Measurements from ENCODE around the gene TFF2. TPM values are rescaled to one million over a fixed set of nuclear protein-coding genes. Genes with fewer than 3 reads are reported as not detected.
A peak's percentile ranks its signal among the peaks of the same experiment; 100 is the strongest.

Gene TFF2
- total RNA-seq, 2 experiments from 2014 or later: not detected

DNA sequence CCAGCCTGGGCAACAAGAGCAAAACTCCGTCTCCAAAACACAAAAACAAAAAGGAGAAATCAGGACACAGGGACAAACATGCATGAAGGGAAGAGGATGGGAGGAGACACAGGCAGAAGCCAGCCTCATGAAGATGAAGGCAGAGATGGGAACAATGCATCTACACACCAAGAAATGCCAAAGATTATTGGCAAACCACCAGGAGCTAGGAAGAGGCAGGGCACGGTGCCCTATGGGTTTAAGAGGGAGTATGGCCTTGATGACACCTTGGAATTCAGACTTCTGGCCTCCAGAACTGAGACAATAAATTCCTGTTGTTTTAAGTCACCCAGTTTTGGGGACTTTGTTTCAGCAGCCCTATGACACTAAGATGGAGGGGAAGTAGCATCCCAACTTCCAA is 39.9 kb upstream of the TFF2 start:
- Mint-ChIP-seq H3K27ac (no peak overlapping the region), H3K4me3 (no peak overlapping the region), H3K4me1 (ENCODE audit: low read depth) (peaks cover 48% of the 10 kb centered on the region), H3K36me3 (peaks cover 59% of the 10 kb centered on the region), H3K27me3 (no peaks in the 10 kb centered on the region), H3K9me3 (no peaks in the 10 kb centered on the region)
- CTCF ChIA-PET: interaction anchor here (4.0 kb wide), 1 partner anchor 10 kb away, joined by 33 read pairs; no protein-coding TSS in a partner anchor
- DNase-seq: no peak
- intact Hi-C loops (cut with micrococcal nuclease): no loop called here
- POLR2A ChIA-PET: interaction anchor here (0.6 kb wide), 1 partner anchor 16 kb away, joined by 3 read pairs; no protein-coding TSS in a partner anchor

DNA sequence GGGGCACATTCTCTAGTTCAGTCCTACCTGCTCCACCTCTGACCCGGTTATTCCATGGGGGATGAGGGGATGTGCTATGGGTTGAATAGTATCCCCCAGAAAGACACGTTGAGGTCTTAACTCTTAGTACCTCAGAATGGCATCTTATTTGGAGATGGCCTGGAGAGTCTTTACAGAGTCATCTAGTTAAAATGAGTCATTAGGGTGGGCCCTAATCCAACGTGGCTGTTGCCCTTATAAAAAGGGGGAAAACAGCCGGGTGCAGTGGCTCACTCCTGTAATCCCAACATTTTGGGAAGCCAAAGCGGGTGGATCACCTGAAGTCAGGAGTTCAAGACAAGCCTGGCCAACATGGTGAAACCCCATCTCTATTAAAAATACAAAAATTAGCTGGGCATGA is 39.4 kb upstream of the TFF2 start:
- Mint-ChIP-seq H3K27me3 (no peaks in the 10 kb centered on the region), H3K9me3 (no peaks in the 10 kb centered on the region), H3K36me3 (peaks cover 61% of the 10 kb centered on the region), H3K4me3 (no peak overlapping the region), H3K27ac (no peak overlapping the region), H3K4me1 (ENCODE audit: low read depth) (peaks cover 48% of the 10 kb centered on the region)
- no peak for DNase-seq
- intact Hi-C loops (cut with micrococcal nuclease): no loop called here
- ChIA-PET POLR2A (interaction anchor here (0.6 kb wide), 1 partner anchor 16 kb away, joined by 3 read pairs; no protein-coding TSS in a partner anchor), CTCF (interaction anchor here (4.0 kb wide), 1 partner anchor 9 kb away, joined by 33 read pairs; no protein-coding TSS in a partner anchor)

DNA sequence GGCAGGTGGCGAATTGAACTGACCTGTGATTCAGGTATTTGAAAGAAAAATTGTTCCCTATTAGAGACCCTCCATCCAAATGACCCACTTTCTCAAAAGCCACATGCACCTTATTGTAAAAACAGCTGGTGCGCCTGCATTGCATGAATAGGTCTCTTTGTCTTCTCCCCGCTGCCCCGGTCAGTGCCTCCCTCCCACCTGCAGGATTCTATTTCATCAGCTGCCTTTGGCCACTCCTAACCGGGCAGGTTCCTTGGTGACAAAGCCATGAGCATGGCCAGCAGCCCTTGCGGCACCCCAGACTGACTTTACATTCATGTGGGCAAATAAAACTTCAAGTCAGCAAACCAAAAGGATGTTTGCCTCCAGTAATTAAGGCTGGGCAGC is 38.6 kb upstream of the TFF2 start:
- Mint-ChIP-seq H3K36me3 (peaks cover 59% of the 10 kb centered on the region), H3K9me3 (no peaks in the 10 kb centered on the region), H3K27ac (no peak overlapping the region), H3K27me3 (no peaks in the 10 kb centered on the region), H3K4me3 (peak overlapping the region; percentile 34), H3K4me1 (ENCODE audit: low read depth) (peaks cover 46% of the 10 kb centered on the region)
- ChIA-PET CTCF (interaction anchor here (0.6 to 1.0 kb wide), 2 partner anchors 15 to 61 kb away, joined by 3 read pairs; partner anchors contain the start of gene UBASH3A), POLR2A (no interaction called here)
- no peak for DNase-seq
- intact Hi-C loops (cut with micrococcal nuclease): loop anchor here (10.0 kb wide), 1 partner anchor 85 kb away; no protein-coding TSS in a partner anchor

DNA sequence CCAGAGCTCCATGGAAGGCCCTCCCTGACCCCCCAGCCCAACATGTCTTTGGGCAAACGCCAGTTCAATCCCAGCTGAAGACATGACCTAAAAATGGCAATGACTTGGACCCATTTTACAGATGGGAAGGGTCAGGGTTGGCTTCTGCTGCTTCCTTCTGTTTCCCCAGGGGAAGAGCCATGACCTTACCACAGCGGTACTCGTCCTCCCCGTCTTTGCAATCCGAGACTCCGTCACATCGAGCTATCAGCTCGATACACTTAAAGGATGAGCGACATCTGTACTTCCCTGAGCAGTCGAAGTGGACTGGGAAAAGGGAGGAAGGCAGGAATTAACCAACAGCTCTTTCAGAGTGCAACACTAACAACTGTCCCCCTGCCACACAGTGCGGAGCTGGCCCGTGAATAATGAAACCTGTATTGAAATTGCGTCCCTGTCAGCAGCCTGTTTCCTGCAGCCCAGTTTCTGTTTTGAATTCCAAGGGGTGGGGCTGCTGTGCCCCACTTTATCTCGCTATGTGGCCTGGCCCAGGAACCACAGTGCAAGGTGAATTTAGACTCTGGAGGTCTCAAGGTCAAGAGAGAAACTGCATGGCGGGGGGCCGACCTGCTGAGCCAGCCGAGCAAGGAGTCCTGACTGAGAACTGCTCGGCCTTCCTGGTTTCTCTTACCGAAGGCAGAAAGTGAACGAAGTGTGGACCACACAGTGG is 38.1 kb upstream of the TFF2 start:
- Mint-ChIP-seq H3K4me3 (no peak overlapping the region), H3K27me3 (no peaks in the 10 kb centered on the region), H3K4me1 (ENCODE audit: low read depth) (peaks cover 45% of the 10 kb centered on the region), H3K9me3 (no peaks in the 10 kb centered on the region), H3K36me3 (peaks cover 64% of the 10 kb centered on the region), H3K27ac (no peak overlapping the region)
- POLR2A ChIA-PET: interaction anchor here (0.7 kb wide), 1 partner anchor 13 kb away, joined by 3 read pairs; no protein-coding TSS in a partner anchor
- intact Hi-C loops (cut with micrococcal nuclease): loop anchor here (10.0 kb wide), 1 partner anchor 84 kb away; no protein-coding TSS in a partner anchor
- CTCF ChIA-PET: interaction anchor here (0.6 to 1.0 kb wide), 2 partner anchors 15 to 61 kb away, joined by 3 read pairs; partner anchors contain the start of gene UBASH3A
- DNase-seq: peak; percentile 31

DNA sequence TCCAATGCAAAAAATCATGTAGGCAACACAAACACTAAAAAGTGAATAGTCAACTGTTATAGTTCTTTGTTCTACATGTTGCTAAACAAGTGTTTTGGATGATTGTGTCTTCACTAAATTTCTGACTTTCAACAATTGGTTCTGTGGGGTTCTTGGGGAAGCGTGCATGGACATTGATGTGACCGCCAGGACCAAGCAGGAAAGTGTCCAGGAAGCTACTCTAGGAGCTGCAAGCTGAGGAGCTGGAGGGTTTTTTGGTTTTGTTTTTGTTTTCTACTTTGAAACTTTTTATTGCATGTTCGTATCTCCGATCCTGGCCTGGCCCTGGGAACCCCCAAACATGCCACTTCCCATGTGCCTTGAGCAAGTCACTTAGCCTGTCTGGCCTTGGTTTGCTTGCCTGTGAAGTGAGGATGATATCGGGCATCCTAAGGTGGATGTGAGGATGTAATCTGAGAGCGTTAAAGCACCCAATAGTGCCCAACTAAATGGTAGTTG is 37.1 kb upstream of the TFF2 start:
- intact Hi-C loops (cut with micrococcal nuclease): loop anchor here (10.0 kb wide), 1 partner anchor 83 kb away; no protein-coding TSS in a partner anchor
- H3K27ac Mint-ChIP-seq: no peak overlapping the region
- ChIA-PET CTCF (interaction anchor here (1.3 kb wide), 1 partner anchor 62 kb away, joined by 4 read pairs; no protein-coding TSS in a partner anchor), POLR2A (interaction anchor here (0.7 kb wide), 1 partner anchor 14 kb away, joined by 3 read pairs; no protein-coding TSS in a partner anchor)
- peaks cover 38% of the 10 kb centered on the region for H3K4me1 Mint-ChIP-seq (ENCODE audit: low read depth)
- H3K27me3 Mint-ChIP-seq: no peaks in the 10 kb centered on the region
- no peak overlapping the region for H3K4me3 Mint-ChIP-seq
- DNase-seq: no peak
- H3K9me3 Mint-ChIP-seq: no peaks in the 10 kb centered on the region
- peaks cover 66% of the 10 kb centered on the region for H3K36me3 Mint-ChIP-seq

DNA sequence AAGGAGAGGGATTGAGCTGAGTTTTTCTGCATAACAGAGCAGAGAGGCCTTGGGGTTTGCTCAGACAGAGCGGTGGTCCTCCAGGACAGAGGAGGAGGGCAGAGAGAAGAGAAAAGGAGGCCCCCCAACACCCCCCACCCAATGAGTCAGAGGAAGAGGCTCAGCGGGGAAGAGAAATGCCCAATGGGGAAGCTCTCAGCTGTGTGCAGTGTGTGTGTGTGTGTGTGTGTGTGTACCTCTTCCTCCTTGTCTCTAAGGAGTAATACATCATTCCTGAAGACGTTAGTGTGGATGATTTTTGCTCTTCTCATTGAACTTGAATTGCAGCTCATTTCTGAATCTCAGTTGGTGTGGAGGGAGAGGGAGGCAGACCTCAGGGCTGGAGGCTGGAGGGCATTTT is 36.4 kb upstream of the TFF2 start:
- DNase-seq: no peak
- Mint-ChIP-seq H3K27me3 (no peaks in the 10 kb centered on the region), H3K9me3 (peaks cover 6% of the 10 kb centered on the region), H3K27ac (no peak overlapping the region), H3K4me1 (ENCODE audit: low read depth) (peaks cover 31% of the 10 kb centered on the region), H3K36me3 (peaks cover 68% of the 10 kb centered on the region), H3K4me3 (no peak overlapping the region)
- ChIA-PET POLR2A (no interaction called here), CTCF (interaction anchor here (1.3 kb wide), 1 partner anchor 63 kb away, joined by 4 read pairs; no protein-coding TSS in a partner anchor)
- intact Hi-C loops (cut with micrococcal nuclease): loop anchor here (10.0 kb wide), 1 partner anchor 82 kb away; no protein-coding TSS in a partner anchor

DNA sequence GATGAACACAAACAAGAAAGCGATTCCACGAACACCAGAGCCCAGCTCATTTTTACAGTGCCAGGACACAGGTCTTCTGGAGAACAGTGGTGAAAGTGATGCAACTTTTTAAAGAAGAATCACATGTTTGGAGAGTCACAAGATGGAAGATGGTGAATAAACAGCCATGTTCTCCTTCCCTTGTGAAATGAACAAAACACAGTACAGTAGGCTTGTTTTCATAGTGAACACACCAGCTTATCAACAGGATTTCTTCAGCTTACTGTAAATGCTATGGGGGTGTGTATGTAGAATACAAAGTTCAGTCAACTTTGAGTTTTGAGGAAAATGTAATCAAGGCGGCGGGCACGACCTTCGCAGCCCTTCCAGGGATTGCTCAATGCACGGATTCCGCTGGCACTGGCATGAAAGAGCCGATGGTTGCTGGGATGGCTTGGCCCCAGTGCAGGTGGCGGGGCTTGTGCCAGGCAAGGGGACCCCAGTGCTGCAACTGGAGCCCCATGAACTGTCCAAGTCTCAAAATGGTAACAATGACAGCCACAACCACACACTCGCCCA is 35.3 kb upstream of the TFF2 start:
- no peak overlapping the region for H3K27ac Mint-ChIP-seq
- intact Hi-C loops (cut with micrococcal nuclease): loop anchor here (10.0 kb wide), 1 partner anchor 81 kb away; no protein-coding TSS in a partner anchor
- peaks cover 29% of the 10 kb centered on the region for H3K4me1 Mint-ChIP-seq (ENCODE audit: low read depth)
- H3K36me3 Mint-ChIP-seq: peaks cover 70% of the 10 kb centered on the region
- DNase-seq: no peak
- no peak overlapping the region for H3K4me3 Mint-ChIP-seq
- ChIA-PET CTCF (interaction anchor here (1.0 kb wide), 1 partner anchor 18 kb away, joined by 3 read pairs; the partner anchor contains the start of gene UBASH3A), POLR2A (no interaction called here)
- H3K27me3 Mint-ChIP-seq: no peaks in the 10 kb centered on the region
- peaks cover 14% of the 10 kb centered on the region for H3K9me3 Mint-ChIP-seq

DNA sequence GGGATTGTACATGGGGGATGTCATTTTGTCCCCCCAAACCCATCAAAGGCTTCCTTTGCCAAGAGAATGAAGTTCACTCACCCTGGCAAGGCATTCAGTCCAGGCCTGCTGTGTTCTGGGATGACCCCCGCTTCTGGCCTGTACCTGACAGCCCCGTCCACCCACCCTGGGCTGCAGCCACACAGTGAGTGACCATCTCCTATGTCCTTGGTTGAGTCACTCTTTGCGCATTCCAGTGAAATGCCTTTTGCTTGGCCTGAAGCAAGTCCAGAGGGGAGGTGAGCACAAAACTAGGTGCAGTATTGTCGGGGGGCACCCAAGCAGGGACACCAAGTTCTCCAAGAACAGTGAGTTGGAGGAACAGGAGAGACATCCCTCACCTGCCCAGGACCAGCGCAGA is 34.8 kb upstream of the TFF2 start:
- Mint-ChIP-seq H3K27me3 (no peaks in the 10 kb centered on the region), H3K4me3 (no peak overlapping the region), H3K4me1 (ENCODE audit: low read depth) (peaks cover 29% of the 10 kb centered on the region), H3K27ac (no peak overlapping the region), H3K36me3 (peaks cover 67% of the 10 kb centered on the region), H3K9me3 (peaks cover 14% of the 10 kb centered on the region)
- intact Hi-C loops (cut with micrococcal nuclease): loop anchor here (10.0 kb wide), 1 partner anchor 81 kb away; no protein-coding TSS in a partner anchor
- POLR2A ChIA-PET: no interaction called here
- DNase-seq: no peak
- CTCF ChIA-PET: interaction anchor here (1.0 kb wide), 1 partner anchor 18 kb away, joined by 3 read pairs; the partner anchor contains the start of gene UBASH3A

DNA sequence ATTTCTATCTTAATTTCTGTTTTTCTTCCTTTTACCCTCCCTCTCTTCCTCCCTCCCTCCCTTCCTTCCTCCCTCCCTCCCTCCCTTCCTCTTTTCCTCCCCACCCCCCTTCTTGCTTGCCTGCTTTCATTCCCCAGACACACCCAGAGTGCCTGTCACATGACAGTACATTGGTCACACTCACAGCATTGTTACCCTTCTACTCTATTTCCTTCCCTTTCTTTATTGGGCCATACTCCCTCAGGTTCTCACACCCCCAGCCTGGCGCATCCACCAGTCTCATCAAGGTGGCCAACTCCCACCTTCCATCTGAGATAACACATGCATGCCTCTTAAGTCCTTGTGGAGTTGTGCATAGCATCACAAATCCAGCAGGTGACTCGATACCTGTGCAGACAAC is 34.2 kb upstream of the TFF2 start:
- Mint-ChIP-seq H3K27me3 (no peaks in the 10 kb centered on the region), H3K4me3 (no peak overlapping the region), H3K36me3 (peaks cover 67% of the 10 kb centered on the region), H3K4me1 (ENCODE audit: low read depth) (peaks cover 26% of the 10 kb centered on the region), H3K9me3 (peaks cover 14% of the 10 kb centered on the region), H3K27ac (no peak overlapping the region)
- ChIA-PET CTCF (no interaction called here), POLR2A (no interaction called here)
- intact Hi-C loops (cut with micrococcal nuclease): loop anchor here (5.0 to 10.0 kb wide), 2 partner anchors 80 to 238 kb away; no protein-coding TSS in a partner anchor
- DNase-seq: no peak

DNA sequence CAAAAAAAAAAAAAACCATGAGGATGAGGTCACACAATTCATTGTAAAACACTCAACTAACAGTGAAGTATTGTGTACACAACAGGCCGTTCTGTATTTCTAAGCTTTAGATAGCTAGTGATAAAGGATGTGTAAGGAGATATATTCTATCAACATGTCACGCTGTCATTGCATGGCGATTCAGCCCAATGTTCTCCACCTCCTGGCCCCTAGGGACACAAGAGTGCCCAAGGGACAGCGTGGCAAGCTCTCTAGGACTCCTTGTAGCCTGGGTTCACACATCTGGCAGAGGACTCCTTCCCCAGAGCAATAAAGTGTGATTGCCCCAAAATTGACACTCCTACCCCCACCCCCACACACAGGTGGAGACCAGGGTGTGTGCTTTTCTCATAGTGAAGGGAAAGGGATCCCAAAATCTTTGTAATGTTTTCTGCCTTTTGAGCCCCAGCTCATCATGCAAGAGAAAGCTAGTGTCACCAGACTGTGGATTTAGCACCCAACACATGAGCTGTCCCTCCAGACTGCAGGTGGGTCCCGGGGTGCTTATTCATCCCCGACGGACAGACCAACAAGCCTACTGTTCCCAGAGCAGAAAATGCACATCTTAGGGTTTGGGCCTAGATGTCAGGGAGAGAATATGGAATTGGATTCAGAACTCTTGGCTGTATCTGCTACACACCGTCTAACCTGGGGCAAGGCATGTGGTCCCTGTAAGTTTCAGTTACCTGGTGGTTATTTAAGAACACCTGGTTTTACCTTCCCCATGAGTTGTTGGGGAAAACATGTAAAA is 33.6 kb upstream of the TFF2 start:
- DNase-seq: no peak
- ChIA-PET CTCF (interaction anchor here (0.7 to 4.6 kb wide), 2 partner anchors 23 to 33 kb away, joined by 3 to 29 read pairs; no protein-coding TSS in a partner anchor), POLR2A (interaction anchor here (0.6 kb wide), 2 partner anchors 8 to 23 kb away, joined by 3 to 6 read pairs; no protein-coding TSS in a partner anchor)
- peaks cover 24% of the 10 kb centered on the region for H3K4me1 Mint-ChIP-seq (ENCODE audit: low read depth)
- no peak overlapping the region for H3K4me3 Mint-ChIP-seq
- peaks cover 62% of the 10 kb centered on the region for H3K36me3 Mint-ChIP-seq
- H3K27me3 Mint-ChIP-seq: no peaks in the 10 kb centered on the region
- peaks cover 14% of the 10 kb centered on the region for H3K9me3 Mint-ChIP-seq
- intact Hi-C loops (cut with micrococcal nuclease): loop anchor here (5.0 to 10.0 kb wide), 2 partner anchors 80 to 237 kb away; no protein-coding TSS in a partner anchor
- H3K27ac Mint-ChIP-seq: no peak overlapping the region

DNA sequence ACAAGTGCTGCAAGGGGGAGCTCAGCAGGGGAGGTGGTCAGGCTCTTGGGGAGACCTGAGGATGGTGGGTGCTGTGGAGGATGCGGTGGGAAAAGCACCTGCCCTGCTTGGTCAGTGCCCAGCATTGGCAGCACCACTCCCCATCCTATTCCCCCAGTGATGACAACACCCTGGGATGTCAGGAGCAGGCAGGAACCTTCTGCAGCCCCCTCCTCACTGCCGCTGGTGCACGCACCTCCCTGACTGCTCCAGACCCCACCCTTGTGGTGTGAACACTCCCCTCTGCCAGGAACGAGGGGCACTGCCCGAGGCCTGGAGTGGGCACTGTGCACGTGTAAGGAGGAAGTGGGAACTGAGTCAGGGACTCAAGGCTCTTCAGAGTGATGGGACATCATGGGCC is 32.5 kb upstream of the TFF2 start:
- peaks cover 55% of the 10 kb centered on the region for H3K36me3 Mint-ChIP-seq
- no peaks in the 10 kb centered on the region for H3K27me3 Mint-ChIP-seq
- H3K27ac Mint-ChIP-seq: no peak overlapping the region
- no peak for DNase-seq
- H3K4me1 Mint-ChIP-seq (ENCODE audit: low read depth): peaks cover 17% of the 10 kb centered on the region
- no peak overlapping the region for H3K4me3 Mint-ChIP-seq
- intact Hi-C loops (cut with micrococcal nuclease): loop anchor here (5.0 to 10.0 kb wide), 2 partner anchors 79 to 236 kb away; no protein-coding TSS in a partner anchor
- H3K9me3 Mint-ChIP-seq: peaks cover 14% of the 10 kb centered on the region
- POLR2A ChIA-PET: no interaction called here
- CTCF ChIA-PET: interaction anchor here (0.9 to 4.6 kb wide), 5 partner anchors 9 to 73 kb away, joined by 4 to 29 read pairs (median 24); partner anchors contain the start of gene UBASH3A

All from activated CD4-positive, alpha-beta memory T cell treated with anti-CD3 and anti-CD28 coated beads for 36 hours (primary cell).